GM19193 (cell line): Measurements from ENCODE around the gene PROX1.

Experiments used
- POLR2A ChIP-seq: IDR thresholded peaks from 4 replicates; pipeline ENCODE4 v1.6.1; 2011; ENCODE audit not compliant: insufficient read depth, insufficient read length; ENCODE audit errors: extremely low read depth

PROX1 gene

GRCh38 chr1:214002060-214002459 is 14.3 kb downstream of the PROX1 start:
- no peak for TF ChIP-seq POLR2A

DNA sequence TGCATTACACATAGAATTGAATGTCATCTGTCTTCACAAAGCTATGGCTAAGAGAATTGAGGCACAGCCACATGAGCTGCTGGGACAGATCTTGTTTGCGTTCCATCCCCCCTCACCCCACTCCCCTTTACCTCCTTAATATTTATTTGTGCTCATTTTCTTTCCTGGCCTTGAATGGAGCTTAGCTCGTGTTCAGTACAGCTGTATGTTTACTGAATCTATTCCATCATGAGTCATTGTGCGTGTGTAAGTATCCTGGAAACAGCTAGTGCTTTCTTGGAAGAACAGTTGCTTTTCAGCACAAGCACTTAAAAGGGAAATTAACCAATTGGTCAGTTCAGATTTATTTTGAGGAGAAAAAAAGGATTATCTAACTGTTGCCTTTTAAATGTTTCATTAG is 14.7 kb downstream of the PROX1 start:
- TF ChIP-seq POLR2A: no peak

GRCh38 chr1:214003233-214003632 is 15.5 kb downstream of the PROX1 start:
- no peak for TF ChIP-seq POLR2A

GRCh38 chr1:214004014-214004413 is 16.2 kb downstream of the PROX1 start:
- TF ChIP-seq POLR2A: no peak

GRCh38 chr1:214004795-214005194 is 17.0 kb downstream of the PROX1 start:
- no peak for TF ChIP-seq POLR2A

DNA sequence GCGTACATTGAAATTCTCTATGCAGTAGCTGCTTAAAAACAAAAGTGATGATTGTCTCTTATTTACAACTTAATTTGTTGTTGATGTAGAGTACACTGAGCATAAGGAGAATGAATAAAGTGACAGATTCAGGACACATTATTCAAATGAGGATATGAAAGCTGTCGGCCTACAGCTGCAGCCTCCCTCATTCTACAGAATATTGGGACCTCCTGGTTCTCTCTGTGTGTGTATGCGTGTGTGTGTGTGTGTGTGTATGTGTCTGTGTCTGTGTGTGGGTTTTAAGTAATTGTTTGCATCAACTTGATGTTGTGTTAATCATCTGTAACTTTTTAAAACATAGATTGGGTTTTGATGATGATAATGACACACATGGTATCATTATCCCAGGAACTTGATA is 17.9 kb downstream of the PROX1 start:
- TF ChIP-seq POLR2A: no peak

DNA sequence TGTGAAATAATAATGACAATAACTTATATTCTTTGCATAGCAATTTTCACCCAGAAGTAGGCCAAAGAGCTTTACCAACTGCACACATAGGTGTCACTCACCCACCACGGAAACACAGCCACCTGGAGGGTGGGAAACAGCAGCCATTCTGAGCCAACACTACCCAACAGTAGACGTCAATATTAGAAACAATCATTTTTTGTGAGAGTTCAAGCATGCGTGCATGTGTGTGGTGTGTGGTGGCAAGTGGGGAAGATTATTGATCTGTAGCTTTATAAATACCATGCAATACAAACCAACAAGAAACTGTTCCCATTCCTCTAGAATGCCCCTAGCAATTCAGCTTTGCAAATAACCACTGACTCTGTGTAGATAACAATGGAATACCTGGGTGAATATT is 19.1 kb downstream of the PROX1 start:
- TF ChIP-seq POLR2A: no peak

DNA sequence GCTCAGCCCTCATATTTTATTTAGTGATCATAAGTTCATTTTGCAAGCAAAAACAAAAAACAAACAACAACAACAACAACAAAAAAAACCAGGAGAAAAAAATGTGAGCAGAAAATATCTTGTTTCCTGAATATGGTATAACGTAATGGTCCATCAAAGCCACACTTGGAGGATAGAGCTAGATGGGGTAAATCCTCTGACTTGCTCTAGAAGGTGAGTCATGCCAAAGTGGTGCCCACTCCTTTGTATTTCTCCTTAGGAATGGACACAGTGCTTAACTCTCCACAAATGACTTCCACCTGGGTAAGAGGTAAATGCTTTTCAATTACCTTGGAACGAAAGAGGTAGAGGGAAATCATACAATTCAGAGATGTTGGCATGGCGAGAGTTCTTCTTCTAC is 20.6 kb downstream of the PROX1 start:
- TF ChIP-seq POLR2A: no peak

- TF ChIP-seq POLR2A: no peak
Observed at GRCh38 chr1:214008791-214009422, 21.1 kb downstream of the PROX1 start.

DNA sequence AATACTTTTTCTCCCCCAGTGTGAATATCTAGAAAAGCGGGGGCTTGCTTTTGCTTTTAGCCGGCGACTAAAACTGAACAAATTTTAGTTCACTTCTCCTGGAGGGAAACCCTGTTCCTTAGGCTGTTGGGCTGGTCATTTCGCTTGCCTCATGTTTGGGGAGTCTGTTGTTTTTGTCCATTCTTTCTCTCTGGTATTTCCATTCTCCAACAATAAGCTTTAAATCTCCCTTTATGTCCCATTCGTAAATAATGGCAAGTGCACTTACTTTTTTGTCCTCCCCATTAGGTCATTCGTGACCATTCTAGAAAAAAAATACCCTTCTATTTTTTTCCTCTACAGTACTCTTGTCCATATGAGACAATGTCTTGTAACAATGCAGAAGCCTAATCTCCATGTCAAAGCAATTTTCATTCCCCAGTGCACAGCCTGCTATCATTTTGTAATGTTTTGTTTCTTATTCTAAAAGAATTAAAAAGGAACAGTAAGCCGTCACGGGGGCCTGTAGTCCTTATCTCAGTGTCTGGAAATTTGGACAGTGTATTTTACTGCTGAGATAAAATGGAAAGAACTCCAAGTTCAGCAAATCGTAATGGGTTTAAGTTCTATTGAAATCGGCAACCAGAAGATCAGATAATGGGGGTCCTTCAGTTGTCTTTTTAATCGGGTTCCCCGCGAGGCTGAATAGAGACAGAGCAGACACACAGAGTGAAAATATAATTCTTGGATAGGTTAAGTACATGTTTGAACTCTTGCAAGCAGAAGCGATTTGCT is 21.8 kb downstream of the PROX1 start:
- TF ChIP-seq POLR2A: no peak

- no peak for TF ChIP-seq POLR2A
Observed at GRCh38 chr1:214010197-214010573, 22.4 kb downstream of the PROX1 start.

DNA sequence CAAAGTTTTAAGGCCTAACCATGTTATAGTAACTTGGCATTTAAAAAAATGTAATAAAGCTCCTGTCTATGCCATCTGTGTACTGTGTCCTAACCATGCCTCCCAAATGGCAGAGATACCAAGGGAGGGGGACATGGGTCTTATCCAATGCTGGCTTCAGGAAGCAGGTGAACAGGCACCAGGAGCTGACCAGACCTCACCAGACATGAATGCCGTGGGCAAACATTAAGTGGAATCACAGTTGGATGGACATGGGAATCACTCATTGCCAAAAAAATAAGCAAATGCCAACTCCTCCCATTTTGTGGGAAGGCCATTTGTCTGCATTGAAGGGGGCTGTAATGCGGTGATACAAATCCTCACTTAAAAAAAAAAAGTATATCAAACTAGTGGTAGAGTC is 22.9 kb downstream of the PROX1 start:
- no peak for TF ChIP-seq POLR2A

DNA sequence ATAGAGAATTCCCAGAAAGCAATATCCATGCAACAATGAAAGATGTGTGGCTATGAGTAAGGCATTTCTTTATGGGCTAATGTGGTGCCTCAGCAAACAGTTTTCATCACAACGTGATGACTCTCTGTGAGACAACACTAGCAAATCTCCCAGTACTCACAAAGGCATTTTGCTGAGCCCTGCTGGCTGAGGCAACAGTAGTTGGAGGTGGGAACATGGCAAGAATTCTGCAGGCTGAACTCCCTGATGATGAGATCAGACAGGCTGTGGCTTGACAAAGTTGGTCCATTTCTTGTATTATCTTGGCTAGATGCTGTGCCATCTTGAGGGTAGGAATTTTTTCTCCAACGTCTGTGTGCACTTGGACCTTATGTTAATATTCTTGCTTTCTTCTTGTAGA is 24.6 kb downstream of the PROX1 start:
- TF ChIP-seq POLR2A: no peak

DNA sequence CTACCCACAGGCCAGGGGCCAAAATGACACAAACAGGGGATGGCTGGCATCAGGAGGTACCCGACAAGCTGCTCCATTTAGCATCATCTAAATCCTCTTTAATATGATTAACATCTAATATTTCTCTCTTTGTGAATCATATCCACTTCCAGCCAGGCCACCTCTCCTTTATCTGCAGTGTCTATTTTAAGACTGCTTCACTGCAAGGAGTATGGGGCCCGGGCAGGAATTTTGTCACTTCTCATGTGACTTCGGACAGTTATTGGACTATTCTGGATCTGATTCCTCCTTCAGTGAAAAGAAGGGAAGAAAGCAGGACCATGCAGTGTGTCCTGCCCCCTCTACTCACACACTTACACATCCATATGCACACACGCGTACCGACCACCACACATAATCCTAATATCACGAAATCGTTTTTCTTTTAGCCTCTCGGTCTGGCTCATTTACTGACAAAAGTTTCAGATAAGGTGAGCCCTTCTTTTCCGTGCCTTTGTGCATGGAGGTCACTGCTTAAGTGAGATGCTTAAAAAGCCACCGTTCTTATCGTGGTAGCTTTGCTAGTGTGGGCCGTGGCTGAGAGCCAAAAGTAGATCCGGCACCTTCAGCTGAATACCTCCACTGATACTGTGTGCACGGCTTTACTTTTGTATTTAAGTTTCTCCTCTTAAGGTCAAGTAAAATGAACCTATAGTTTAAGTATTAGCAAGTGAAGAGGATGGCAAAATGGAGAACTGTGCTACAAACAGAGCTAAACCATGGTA is 26.0 kb downstream of the PROX1 start:
- no peak for TF ChIP-seq POLR2A

DNA sequence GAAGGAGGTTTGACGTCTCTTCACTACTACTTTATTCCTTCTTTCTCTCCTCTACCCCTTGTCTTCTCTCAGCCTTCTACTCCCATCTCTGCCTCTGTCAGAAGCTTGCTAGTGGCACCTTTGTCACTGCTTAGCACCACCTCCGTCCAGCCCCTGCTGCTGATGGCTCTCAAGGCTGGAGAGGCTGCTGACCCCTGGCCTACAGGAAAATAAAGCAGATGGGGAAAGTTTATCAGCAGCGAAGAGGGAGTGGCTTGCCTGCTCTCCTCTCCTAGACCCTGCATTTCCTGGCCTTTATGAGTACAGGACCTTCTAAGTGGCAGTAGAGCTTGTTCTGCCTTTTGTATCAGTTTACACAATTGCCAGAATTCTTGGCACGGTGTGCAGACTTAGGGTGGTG is 27.0 kb downstream of the PROX1 start:
- no peak for TF ChIP-seq POLR2A
